ENCODE data around the gene FGFR2.

FGFR2 gene

DNA sequence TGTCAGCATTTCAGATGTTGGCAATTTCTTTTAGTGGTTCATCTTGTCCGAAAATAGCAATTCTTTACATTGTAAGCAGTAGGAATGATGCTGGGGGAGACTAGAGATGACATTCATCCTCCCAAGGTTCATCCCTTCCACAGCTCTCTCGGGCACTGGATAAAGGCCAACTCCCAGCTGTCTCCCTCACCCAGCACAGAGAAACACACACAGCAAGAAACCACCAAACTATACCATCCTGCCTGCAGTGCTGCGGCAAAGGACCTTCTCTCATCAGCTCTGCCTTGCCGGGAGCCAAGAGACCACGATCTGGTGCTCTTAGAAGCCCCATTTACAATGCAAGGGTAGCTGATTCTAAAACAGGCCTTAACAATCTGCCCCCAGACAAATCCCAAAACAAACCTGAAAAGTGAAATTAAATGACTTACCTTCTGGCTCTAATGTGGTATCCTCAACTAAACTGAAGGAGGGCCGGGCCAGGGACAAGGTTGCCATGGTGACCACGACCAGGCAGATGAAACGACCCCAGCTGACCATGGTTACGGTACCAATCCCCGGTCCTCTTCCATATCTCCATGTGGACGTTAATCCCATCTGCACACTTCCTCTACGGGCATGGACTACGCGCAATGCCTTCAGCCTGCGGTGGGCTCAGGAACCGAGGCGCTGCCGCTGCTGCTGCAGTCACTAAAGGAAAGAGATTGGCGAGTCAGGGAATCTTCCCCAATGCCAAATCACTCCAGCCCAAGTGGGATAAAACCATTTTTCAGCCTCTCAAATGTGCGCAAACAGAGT is 4.8 kb downstream of the FGFR2 start:
- Histone ChIP-seq H3K79me2 (ENCODE audit: low read length) (no peaks in the 10 kb centered on the region), H3K27ac (ENCODE audit: low read length) (no peak overlapping the region), H3K4me1 (ENCODE audit: low read length) (no peaks in the 10 kb centered on the region), H3K9ac (ENCODE audit: low read length) (no peak overlapping the region), H3K36me3 (replicated peaks; ENCODE audit: low read depth, low read length) (no peaks in the 10 kb centered on the region), H3K9me3 (ENCODE audit: insufficient read depth, low read length) (no peaks in the 10 kb centered on the region), H2AFZ (ENCODE audit: low read depth, low read length) (no peak overlapping the region), H4K20me1 (ENCODE audit: insufficient read depth, low read length) (no peaks in the 10 kb centered on the region), H3K4me3 (ENCODE audit: low read length) (no peak overlapping the region), H3K4me2 (ENCODE audit: low read length) (no peak overlapping the region), H3K27me3 (ENCODE audit: low read depth, low read length) (no peaks in the 10 kb centered on the region)
- TF ChIP-seq CTCF (IDR thresholded peaks at IDR 0.05; ENCODE audit: low read depth, low read length) = no peak
- TF ChIP-seq EZH2phosphoT487 (IDR thresholded peaks at IDR 0.05; ENCODE audit: low read depth) = no peak

GRCh38 chr10:121592155-121592890 is 5.9 kb downstream of the FGFR2 start:
- Histone ChIP-seq H3K27me3 (ENCODE audit: low read depth, low read length) (no peaks in the 10 kb centered on the region), H3K27ac (ENCODE audit: low read length) (no peak overlapping the region), H3K9ac (ENCODE audit: low read length) (no peak overlapping the region), H3K79me2 (ENCODE audit: low read length) (no peaks in the 10 kb centered on the region), H2AFZ (ENCODE audit: low read depth, low read length) (no peak overlapping the region), H3K4me2 (ENCODE audit: low read length) (no peak overlapping the region), H3K36me3 (replicated peaks; ENCODE audit: low read depth, low read length) (no peaks in the 10 kb centered on the region), H3K4me1 (ENCODE audit: low read length) (no peaks in the 10 kb centered on the region), H3K9me3 (ENCODE audit: insufficient read depth, low read length) (no peaks in the 10 kb centered on the region), H3K4me3 (ENCODE audit: low read length) (no peak overlapping the region), H4K20me1 (ENCODE audit: insufficient read depth, low read length) (no peaks in the 10 kb centered on the region)
- TF ChIP-seq CTCF (IDR thresholded peaks at IDR 0.05; ENCODE audit: low read depth, low read length) (no peak), EZH2phosphoT487 (IDR thresholded peaks at IDR 0.05; ENCODE audit: low read depth) (no peak)

GRCh38 chr10:121591186-121591585 is 7.1 kb downstream of the FGFR2 start:
- Histone ChIP-seq H3K79me2 (ENCODE audit: low read length) (no peaks in the 10 kb centered on the region), H3K27ac (ENCODE audit: low read length) (no peak overlapping the region), H4K20me1 (ENCODE audit: insufficient read depth, low read length) (no peaks in the 10 kb centered on the region), H3K9me3 (ENCODE audit: insufficient read depth, low read length) (no peaks in the 10 kb centered on the region), H3K9ac (ENCODE audit: low read length) (no peak overlapping the region), H3K4me3 (ENCODE audit: low read length) (no peak overlapping the region), H3K27me3 (ENCODE audit: low read depth, low read length) (no peaks in the 10 kb centered on the region), H3K4me2 (ENCODE audit: low read length) (no peak overlapping the region), H3K36me3 (replicated peaks; ENCODE audit: low read depth, low read length) (no peaks in the 10 kb centered on the region), H3K4me1 (ENCODE audit: low read length) (no peaks in the 10 kb centered on the region), H2AFZ (ENCODE audit: low read depth, low read length) (no peak overlapping the region)
- TF ChIP-seq CTCF (IDR thresholded peaks at IDR 0.05; ENCODE audit: low read depth, low read length) (no peak), EZH2phosphoT487 (IDR thresholded peaks at IDR 0.05; ENCODE audit: low read depth) (no peak)

DNA sequence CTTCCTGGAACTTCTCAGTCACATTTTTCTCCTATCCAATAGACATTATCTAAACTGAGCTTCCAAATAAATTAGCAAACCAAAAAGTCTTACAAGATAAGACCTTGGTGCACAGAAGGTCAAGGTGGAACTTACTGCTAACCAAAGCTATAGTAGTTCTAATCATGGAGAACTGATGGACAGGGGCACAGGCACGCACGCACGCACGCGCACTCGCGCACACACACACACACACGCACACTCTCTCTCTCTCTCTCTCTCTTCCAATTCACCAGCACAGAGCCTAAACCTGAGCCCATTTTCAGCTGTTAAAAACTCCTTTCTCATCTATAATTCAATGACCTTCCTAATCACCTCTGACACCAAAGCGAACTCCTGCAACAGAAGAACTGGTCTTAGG is 7.5 kb downstream of the FGFR2 start:
- Histone ChIP-seq H3K4me3 (ENCODE audit: low read length) (no peak overlapping the region), H3K79me2 (ENCODE audit: low read length) (no peaks in the 10 kb centered on the region), H3K4me1 (ENCODE audit: low read length) (no peaks in the 10 kb centered on the region), H3K27ac (ENCODE audit: low read length) (no peak overlapping the region), H3K9me3 (ENCODE audit: insufficient read depth, low read length) (no peaks in the 10 kb centered on the region), H3K36me3 (replicated peaks; ENCODE audit: low read depth, low read length) (no peaks in the 10 kb centered on the region), H3K27me3 (ENCODE audit: low read depth, low read length) (no peaks in the 10 kb centered on the region), H3K4me2 (ENCODE audit: low read length) (no peak overlapping the region), H4K20me1 (ENCODE audit: insufficient read depth, low read length) (no peaks in the 10 kb centered on the region), H3K9ac (ENCODE audit: low read length) (no peak overlapping the region), H2AFZ (ENCODE audit: low read depth, low read length) (no peak overlapping the region)
- TF ChIP-seq CTCF (IDR thresholded peaks at IDR 0.05; ENCODE audit: low read depth, low read length) (no peak), EZH2phosphoT487 (IDR thresholded peaks at IDR 0.05; ENCODE audit: low read depth) (no peak)

All from OCI-LY3 (cell line).